NCI-H82 (cell line): ENCODE results near the gene TUBB3.

Source experiments
- DNase-seq: peaks from one replicate; lab custom pipeline; 2025; lab: John Stamatoyannopoulos, UW

TUBB3 gene

DNA sequence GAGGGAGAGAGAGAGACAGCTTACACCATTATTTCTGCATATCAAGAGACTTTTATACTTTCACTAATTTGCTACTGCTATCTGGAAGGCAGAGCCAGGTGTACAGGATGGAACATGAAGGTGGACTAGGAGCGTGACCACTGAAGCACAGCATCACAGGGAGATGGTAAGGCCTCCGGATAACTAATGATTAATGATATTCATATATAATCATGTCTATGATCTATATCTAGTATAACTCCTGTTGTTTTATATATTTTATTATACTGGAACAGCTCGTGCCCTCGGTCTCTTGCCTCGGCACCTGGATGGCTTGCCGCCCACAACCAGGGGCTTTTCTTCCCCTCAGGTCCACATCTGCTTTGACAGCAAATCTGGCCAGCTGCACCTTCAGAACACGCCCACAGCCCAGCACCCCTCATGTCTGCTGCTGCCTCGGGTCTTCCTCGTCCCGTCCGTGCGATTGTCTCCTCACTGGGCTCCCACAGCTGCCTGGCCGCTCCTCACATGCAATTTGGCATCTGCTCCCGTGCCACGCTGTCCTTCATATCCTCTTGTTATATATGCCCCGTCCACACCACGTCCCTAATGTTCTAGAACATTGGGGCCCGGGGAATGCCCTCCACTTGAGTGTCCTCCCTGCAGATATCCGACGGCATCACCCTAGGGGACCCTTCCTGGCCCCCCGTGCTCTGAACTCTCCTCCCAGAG lies 15.2 kb downstream of the TUBB3 start:
- no peak for DNase-seq

- DNase-seq: no peak
Measured at GRCh38 chr16:89944773-89945172, 21.6 kb downstream of the TUBB3 start.

- DNase-seq: no peak
Measured at GRCh38 chr16:89945654-89946053, 22.5 kb downstream of the TUBB3 start.

DNA sequence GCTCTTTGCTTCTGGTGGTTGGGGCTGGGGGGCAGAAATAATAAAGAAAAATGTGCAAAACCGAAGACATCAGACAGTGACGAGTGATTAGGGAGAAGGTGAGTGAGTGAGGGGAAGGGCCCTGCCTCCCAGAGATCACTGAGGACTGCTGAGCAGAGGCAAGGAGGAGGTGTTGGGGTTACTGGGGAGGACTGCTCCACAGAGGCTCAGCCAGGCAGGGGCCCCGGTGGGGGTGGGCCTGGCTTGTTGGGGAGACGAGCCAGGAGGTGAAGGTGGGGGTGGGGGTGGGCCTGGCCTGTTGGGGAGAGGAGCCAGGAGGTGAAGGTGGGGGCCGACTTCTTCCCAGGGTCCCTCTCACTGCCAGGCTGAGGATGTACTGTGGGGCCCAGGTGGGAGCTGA lies 23.4 kb downstream of the TUBB3 start:
- no peak for DNase-seq

- DNase-seq: no peak
Measured at GRCh38 chr16:89949121-89949742, 26.1 kb downstream of the TUBB3 start.

DNA sequence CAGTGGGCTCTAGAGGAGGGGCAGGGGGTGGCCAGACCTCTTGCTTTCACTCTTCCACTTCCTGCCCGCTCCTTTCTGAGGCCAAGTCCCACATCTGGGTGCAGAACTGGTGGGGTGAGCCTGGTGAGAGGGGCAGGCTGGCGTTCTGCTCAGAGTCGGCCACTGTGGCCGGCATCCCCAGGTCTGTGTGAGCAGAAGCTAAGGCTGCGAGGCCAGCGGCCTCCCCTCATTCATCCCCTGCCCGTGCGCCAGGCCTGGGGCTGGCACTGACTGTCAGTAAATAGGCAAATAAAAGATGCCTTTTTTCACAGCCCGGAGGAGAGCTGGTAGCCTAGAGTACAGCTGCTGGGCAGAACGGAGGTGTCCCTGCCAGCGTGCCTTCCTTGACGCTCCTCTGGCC lies 26.6 kb downstream of the TUBB3 start:
- DNase-seq: no peak

DNA sequence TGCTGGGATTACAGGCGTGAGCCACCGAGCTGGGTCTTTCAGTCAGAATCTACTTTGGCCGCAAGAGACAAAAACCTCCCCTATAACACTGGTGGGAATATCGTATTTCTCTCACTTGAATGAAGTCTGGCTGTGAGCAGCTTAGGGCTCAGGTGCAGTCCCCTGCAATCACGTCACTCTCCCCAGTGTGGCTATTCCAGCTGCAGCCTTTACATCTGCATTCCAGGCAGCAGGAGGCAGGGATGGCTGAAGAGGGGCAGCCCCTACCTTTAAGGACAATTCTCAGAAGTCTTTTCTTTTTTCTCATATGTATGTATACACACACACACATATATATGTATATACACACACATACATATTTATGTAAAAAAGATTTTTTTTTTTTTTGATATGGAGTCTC lies 28.4 kb downstream of the TUBB3 start:
- no peak for DNase-seq

- DNase-seq: no peak
Measured at GRCh38 chr16:89952049-89952448, 28.9 kb downstream of the TUBB3 start.

DNA sequence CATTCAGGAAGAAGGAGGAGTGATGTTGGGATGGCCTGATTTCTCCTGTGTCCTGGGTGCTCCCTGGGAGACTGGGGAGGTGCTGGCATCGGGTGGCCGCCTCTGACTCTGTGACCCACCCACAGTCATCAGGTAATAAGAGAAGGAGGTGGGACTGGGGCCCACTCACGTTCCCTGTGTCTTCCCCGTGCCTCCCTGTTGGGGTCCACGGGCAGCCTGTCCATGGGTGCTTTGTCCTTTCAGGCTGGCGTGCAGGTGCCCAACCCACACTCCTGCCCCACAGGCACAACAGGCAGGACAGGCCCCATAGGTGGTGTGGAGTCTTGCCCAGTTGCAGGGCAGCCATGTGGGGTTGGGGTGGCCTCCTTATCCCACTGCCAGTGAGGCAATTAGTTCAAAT lies 29.4 kb downstream of the TUBB3 start:
- DNase-seq: no peak

- no peak for DNase-seq
Measured at GRCh38 chr16:89953671-89954406, 30.7 kb downstream of the TUBB3 start.

DNA sequence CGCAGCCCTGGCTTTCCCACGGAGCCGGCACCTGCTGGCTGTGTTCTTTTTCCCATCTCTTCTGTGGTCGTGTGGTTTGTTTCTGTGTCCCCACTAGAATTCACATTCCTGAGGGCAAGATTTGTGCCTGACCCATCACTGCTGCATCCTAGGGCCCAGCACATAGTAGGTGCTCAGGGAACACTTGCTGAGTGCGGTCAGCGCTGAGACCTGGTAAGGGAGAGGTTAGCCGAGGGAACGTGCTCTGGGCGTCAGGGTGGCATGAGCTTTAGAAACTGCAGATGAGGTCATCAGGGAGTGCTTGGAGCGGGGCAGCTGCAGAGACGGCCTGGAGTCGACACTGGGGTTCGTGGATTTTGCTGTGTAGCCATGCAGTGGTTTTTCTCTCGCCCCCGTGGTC lies 31.3 kb downstream of the TUBB3 start:
- DNase-seq: no peak

DNA sequence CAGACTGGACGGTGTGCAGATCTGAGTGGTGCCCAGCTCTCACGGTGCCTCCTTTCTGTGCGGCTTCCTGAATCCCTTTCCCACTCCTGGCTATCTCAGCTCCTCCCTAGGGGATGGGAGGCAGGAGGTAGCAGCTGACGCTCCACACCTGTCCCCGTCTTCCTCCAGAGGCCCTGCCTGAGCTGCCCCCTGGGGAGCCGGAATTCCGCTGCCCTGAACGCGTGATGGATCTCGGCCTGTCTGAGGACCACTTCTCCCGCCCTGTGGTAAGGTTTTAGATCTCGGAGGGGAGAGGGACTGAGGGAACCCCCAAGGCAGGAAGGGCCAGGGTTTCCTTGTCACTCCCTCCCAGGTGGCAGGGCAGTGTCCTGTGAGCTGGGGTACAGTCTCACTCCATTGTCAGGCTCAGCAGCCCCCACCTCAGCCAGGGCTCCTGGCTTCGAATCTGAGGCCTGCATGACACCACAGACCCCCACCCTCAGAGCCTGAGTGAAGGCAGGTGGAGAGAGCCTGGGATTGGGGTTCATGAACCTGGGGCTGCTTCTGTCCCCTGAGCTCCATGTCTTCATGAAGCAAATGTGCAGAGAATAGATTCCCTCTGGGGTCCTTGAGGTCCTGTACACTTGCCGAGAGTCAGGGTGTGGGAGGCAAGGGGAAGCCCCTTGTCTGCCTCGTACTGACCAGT lies 32.0 kb downstream of the TUBB3 start:
- no peak for DNase-seq

- DNase-seq: no peak
Measured at GRCh38 chr16:89956505-89957215, 33.5 kb downstream of the TUBB3 start.

GRCh38 chr16:89957216-89957785 lies 34.2 kb downstream of the TUBB3 start:
- DNase-seq: no peak

- DNase-seq: peak; percentile 88
Measured at GRCh38 chr16:89958068-89958467, 34.9 kb downstream of the TUBB3 start.

DNA sequence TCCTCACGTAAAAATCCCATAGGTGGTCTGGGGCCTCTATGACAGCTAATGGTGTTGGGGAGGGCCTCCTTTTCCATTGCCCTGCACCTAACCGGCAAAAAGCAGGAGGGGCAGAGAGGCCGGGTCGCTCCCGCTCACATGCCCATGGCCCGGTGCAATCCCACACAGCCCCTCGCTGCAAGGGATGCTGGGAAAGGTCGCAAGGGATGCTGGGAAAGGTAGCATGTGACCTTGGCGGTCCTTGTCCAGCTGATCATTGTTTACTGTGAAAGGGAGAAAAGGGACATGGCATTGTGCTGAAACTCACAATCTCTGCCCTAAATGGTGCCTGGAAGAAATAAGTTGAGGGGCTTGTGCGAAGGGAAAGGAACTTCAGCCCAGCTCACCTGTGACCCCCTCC lies 35.5 kb downstream of the TUBB3 start:
- no peak for DNase-seq

- DNase-seq: no peak
Measured at GRCh38 chr16:89960966-89961365, 37.8 kb downstream of the TUBB3 start.

- DNase-seq: no peak
Measured at GRCh38 chr16:89961920-89962319, 38.8 kb downstream of the TUBB3 start.

- DNase-seq: no peak
Measured at GRCh38 chr16:89962754-89963498, 39.8 kb downstream of the TUBB3 start.

DNA sequence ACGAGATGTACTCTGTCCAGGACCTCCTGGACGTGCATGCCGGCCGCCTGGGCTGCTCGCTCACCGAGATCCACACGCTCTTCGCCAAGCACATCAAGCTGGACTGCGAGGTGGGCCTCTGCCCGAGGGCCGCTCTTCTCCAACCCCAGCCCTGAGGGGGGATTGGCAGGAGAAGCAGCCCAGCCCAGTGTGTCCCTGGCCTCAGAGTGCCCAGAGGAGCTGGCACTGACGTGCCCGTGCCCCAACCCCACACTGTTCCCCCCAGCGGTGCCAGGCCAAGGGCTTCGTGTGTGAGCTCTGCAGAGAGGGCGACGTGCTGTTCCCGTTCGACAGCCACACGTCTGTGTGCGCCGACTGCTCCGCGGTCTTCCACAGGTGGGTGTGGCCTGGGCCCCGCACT lies 41.1 kb downstream of the TUBB3 start:
- DNase-seq: no peak
